HG03045 (cell line): Measurements from ENCODE around the gene CTRL.
A peak's percentile ranks its signal among the peaks of the same experiment; 100 is the strongest.
"Not testable (repeated sequence)": the region's sequence is repeated elsewhere in the genome, so short reads cannot be mapped to it uniquely, and the experiment has no call there.

Source experiments
- ATAC-seq: cut with Tn5 transposase; IDR thresholded peaks from one replicate; pipeline ENCODE4 v1.9.1; 2021; ENCODE audit warnings: mild to moderate bottlenecking, moderate library complexity; ENCODE audit not compliant: unreplicated experiment

CTRL gene

GRCh38 chr16:67931712-67932461 lies at the start of gene CTRL:
TSS of gene CTRL (minus strand) at chr16:67931862. CDS start at chr16:67931852, 10 bp downstream.
- no peak for ATAC-seq

DNA sequence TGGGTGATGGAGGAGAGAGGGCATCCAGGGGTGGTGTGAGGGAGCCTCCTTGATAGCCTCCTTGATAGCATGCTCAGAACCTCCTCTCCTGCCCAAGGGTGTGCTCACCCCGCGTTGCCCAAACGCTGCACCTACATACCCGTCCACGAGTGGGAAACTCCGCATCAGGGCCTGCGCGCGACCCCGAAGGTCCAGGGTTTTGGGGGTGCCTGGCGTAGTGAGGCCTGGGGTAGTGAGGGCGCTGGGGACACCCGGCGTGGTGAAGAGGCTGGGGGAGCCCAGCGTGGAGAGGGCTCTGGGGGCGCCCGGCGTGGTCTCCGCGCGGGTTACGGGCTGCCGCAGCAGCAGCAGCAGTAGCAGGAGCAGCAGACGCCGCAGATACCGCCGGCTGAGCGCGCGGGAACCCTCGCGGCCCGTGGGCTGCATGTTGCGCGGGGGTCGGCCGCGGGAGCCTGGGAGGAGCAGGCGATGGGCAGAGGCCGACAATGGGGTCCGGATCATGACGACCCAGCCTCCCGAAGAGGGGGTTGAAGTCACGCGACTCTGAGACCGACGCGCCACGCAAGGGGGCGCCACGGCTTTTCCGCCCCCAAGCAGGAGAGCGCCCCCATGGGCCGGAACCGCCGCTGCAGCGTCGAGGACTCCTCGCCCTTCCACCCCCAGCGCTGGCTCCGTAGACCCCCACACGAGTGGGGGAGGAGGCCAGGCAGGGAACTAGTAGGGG lies 48.5 kb upstream of the CTRL start, which contains the start of gene DPEP3:
Gene DPEP3 (minus strand): TSS at position 545 of the 724 bp plus-strand sequence. CDS start 119 bp downstream, at position 426.
- no peak for ATAC-seq

DNA sequence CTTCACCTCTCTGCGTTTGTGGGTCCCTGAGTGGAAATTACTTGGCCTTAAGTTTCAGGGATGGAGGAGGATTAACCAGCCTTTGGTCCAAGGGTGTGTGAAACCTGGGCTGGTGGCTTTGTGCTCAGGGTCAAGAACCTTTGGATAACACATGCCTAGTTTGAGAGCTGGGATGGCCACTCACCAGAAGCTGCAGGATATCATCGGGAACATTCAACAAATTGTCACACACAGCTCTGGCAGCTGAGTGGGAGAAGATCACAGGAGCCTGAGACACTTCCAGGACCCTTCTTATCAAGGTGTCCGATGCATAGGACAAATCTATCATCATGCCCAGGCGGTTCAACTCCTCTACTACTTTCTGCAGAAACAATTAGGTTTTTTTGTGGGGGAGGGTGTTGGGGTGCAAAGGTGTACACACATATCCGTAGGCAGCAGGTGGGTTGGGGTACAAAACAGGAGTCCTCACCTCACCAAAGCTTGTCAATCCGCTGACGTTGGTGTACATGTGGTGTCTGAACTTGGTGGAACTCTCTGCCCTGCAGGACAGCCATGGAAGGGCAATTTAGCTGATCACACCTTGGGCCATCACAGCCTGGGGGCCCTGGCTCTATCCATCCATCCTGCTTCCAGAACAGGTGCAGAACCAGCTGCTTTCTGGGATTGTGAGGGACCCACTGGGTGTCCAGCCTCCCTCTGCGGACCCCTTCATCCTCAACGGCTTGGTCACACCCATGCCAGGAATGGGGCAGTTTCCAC lies 46.0 kb upstream of the CTRL start:
- no peak for ATAC-seq

- ATAC-seq = no peak
Observed at GRCh38 chr16:67977005-67977404, 45.3 kb upstream of the CTRL start.

DNA sequence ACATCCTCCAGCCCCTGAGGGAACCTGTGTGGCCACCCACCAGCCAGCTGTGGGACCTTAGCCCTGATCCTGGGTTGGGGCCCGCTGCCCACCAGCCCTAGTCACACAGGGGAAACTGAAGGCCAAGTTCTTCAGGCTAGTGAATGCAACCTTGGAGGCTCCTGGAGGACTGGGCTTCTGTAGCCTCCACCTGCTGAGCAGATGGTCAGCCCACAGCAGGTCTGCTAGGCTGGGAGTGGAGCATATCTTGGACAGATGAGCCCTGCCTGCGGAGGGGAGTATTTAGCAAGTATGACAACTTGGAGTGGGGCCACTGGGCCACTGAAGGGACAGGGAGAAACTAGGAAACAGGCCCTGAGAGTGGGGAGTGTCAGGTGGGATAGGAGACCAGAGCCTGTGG lies 44.5 kb upstream of the CTRL start:
- no peak for ATAC-seq

- ATAC-seq = peak; percentile 46
Observed at GRCh38 chr16:67975321-67976105, 43.9 kb upstream of the CTRL start.

GRCh38 chr16:67972285-67972684 lies 40.6 kb upstream of the CTRL start:
- ATAC-seq = not testable (repeated sequence)

- no peak for ATAC-seq
Observed at GRCh38 chr16:67971111-67971510, 39.4 kb upstream of the CTRL start.

- no peak for ATAC-seq
Observed at GRCh38 chr16:67969254-67970039, 37.8 kb upstream of the CTRL start.

GRCh38 chr16:67968400-67969253 lies 37.0 kb upstream of the CTRL start, which contains the start of gene SLC12A4:
TSS of gene SLC12A4 (minus strand) at chr16:67968637. CDS start at chr16:67968553, 84 bp downstream.
- ATAC-seq = peak; percentile 83

- peak; percentile 21 for ATAC-seq
Observed at GRCh38 chr16:67967958-67968399, 36.3 kb upstream of the CTRL start.

DNA sequence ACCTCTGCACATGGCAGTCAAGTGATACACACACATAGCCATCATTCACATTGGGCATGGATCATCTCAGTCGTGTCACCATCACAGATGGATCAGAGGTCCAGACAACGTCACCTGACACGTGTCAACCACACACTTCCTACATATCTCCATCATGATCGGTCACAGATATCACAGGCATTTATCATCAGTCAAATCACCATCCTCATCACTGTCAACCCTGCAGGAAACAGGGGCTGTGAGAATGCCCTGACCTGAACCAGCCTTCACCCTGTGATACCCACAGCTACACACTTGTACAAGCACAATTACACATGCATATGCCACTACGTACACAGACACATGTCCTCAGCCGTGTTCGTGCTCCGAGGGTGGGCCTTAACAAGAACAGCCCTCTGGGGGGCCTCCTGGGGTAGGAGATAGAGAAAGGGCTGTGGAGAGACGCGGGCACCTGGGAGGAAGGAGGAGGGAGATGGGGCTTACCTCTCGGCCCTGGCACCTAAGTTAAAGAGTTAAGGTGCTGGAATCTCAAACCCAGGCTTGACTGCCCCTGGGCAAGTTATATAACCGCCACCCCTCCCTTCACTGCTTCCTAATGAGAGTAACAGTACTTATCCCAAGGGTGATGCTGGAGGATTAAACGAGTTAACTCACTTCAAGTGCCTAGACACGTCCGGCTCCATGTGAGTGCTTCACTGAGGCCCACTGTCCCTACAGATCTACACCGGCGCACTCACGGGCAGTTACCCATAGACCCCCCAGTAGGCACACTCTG lies 35.7 kb upstream of the CTRL start:
- ATAC-seq = no peak

DNA sequence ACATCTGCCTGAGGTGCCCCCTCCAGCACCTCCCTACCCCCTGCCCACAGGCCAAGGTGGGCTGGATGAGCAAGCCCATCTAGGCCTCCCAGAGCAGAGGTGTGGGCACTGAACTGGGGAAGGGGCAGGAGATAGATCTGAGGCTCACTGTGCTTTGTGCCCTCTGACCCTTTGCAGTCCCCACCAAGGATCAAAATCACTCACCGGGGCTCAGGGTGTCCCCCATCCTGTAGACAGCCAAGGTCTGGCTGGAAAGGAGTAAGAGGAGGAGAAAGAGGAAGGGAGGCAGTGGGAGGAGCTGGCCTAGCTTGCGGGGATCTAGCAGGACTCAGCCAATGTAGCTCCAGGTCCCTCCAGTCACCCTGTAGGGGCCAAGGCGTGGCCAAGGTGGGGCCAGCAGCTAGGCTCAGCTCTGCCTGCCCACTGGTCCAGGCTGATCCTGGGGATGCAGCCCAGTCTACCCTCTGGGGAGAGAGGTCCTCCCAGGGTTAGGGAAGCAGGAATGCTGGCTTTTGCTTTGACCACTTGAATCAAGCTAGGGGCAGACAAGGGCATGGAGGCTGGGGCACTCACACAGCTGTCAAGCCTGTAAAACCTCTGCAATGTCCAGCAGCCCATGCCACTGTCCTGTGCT lies 35.0 kb upstream of the CTRL start:
- no peak for ATAC-seq

DNA sequence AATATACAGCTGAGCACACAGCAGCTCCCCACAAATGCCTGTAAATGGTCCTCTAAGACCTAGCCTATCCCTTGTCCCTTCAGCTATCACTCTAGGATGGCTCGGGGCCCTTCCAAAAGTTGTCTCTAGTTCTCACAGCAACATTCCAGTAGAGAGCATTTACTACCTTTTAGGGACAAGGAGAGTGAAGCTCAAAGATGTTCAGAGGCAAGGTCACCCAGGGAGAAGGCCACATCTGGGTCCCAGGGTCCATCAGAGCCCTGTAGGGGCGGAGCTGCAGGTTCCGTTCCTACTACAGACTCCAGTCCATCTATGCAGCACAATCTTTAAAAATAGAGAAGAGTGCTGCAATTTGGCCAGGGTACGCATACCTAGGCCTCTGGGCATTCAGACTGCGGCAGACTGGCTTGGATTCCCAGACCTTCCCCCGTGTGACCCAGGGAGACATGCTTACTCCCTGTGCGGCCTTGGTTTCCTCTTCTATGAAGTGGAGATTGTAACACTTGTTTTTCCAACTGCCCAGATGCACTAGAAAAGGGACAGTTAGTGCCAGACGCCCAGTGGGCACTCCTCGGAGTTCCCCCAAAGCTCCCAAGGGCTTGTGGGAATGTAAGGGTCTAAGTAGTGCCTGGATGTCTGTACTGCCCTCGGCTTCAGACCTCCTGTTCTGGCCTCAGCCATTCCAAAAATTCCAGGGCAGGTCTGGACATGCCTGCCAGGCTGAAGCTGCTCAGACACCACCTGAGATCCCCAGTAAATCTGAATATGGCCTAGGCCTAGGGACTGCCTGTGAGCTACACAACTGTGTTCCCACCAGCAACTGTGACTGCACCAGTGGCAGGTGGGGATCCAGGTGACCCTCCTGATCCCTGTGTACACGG lies 34.2 kb upstream of the CTRL start:
- ATAC-seq = no peak

- ATAC-seq = no peak
Observed at GRCh38 chr16:67964477-67965131, 32.9 kb upstream of the CTRL start.
